Measurements from ENCODE around the gene PRKAG1.

Gene PRKAG1

DNA sequence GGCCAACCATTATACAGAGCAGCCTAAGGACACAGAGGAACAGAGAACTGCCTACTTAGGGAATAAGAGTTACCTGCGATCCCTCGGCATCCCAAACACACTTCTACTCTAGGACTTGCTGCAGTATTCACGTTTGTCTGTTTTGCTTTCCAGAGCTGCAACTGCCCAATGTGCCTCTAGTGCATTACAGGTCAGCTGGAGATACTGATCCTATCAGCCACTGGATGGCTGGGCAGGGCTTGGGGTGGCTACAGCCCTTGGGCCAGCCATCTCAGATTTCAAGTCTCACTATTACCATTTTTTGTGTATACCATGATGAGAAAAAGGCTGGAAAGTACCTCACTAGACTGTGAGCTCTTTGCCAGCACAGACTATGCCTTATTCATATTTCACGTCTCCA lies 65.9 kb downstream of the PRKAG1 start:
- TF ChIP-seq, protein P1, sequence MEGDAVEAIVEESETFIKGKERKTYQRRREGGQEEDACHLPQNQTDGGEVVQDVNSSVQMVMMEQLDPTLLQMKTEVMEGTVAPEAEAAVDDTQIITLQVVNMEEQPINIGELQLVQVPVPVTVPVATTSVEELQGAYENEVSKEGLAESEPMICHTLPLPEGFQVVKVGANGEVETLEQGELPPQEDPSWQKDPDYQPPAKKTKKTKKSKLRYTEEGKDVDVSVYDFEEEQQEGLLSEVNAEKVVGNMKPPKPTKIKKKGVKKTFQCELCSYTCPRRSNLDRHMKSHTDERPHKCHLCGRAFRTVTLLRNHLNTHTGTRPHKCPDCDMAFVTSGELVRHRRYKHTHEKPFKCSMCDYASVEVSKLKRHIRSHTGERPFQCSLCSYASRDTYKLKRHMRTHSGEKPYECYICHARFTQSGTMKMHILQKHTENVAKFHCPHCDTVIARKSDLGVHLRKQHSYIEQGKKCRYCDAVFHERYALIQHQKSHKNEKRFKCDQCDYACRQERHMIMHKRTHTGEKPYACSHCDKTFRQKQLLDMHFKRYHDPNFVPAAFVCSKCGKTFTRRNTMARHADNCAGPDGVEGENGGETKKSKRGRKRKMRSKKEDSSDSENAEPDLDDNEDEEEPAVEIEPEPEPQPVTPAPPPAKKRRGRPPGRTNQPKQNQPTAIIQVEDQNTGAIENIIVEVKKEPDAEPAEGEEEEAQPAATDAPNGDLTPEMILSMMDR (conservative IDR thresholded peaks at IDR 0.05; ENCODE audit: low read depth, low read length), result no peak
- Histone ChIP-seq H2AFZ (ENCODE audit: low read depth) (no peak overlapping the region), H3K9ac (no peak overlapping the region), H3K27me3 (ENCODE audit: insufficient read depth, low read depth) (no peaks in the 10 kb centered on the region), H4K20me1 (ENCODE audit: insufficient read depth) (no peaks in the 10 kb centered on the region), H3K79me2 (ENCODE audit: insufficient read depth, low read depth) (peaks cover 80% of the 10 kb centered on the region), H3K4me1 (ENCODE audit: low read depth, poor library complexity, severe bottlenecking) (peaks cover 44% of the 10 kb centered on the region), H3K4me2 (no peak overlapping the region), H3K4me3 (IDR thresholded peaks at IDR 0.05; ENCODE audit: insufficient read depth, low read depth, low read length) (no peak overlapping the region), H3K36me3 (ENCODE audit: insufficient read depth) (no peaks in the 10 kb centered on the region), H3K27ac (no peak overlapping the region)

Measured in KMS-11 (cell line).